Lower leg skin (tissue), 3 donors: ENCODE measurements around the gene ITPRIPL1.

ENCODE experiments used
- CTCF ChIP-seq, 3 donors: fragments of 450-650 bp; IDR thresholded peaks; one replicate each; pipeline ENCODE4 v1.5.1; 2016; ENCODE audit warnings: antibody characterized with exemption in 3 of 3, mild to moderate bottlenecking in 3 of 3, moderate library complexity in 2 of 3
- POLR2A ChIP-seq, 2 donors: fragments of 450-650 bp; IDR thresholded peaks; one replicate each; pipeline ENCODE4 v1.6.1; 2016 to 2017; ENCODE audit warnings: antibody characterized with exemption in 2 of 2, mild to moderate bottlenecking in 1 of 2, moderate library complexity in 1 of 2

- no peak for TF ChIP-seq CTCF (IDR thresholded peaks at IDR 0.05)
- no peak for TF ChIP-seq POLR2A (IDR thresholded peaks at IDR 0.05)
Observed at GRCh38 chr2:96329456-96329855, 4.3 kb downstream of the ITPRIPL1 start.
